ENCODE results near the gene KIAA1549.

The KIAA1549 gene

GRCh38 chr7:138879356-138879755, 101.8 kb downstream of the KIAA1549 start:
- DNase-seq, result no peak

DNA sequence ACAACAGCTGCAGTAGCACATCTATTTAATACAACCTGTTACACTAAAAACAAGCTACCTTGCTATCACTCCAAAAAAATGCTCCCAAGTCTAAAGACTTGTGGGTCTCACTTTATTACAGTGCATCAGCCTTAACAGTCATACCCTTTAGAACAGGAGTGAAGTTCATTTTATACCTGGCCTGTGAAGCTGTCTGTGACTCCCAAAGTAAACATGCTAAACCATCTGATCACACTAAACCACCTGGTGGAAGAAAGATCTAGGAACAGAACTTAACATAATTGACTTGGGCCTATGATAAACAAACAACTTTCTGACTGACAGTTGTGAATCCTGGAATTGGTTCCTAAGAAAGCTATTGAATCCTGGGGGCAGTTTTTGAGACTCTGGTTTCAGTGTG, 102.3 kb downstream of the KIAA1549 start:
- no peak for DNase-seq

- no peak for DNase-seq
Observed at GRCh38 chr7:138878051-138878450, 103.1 kb downstream of the KIAA1549 start.

DNA sequence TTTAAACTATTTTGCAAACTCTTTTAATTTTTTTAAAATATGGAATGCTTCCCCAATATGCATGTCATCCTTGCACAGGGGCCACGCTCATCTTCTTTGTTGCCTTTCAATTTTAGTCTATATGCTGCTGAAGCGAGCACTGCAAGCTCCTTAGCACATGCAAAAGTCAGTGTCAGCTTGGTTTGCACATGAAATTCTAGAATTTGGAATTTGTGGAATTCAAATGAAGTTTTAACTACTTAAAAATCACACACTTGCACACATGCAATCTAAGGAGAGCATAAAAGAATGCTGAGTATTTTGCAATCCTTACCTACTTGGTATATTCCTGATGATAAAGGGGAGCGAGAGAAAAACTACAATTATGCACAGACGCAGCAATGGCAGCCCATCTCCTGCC, 104.9 kb downstream of the KIAA1549 start:
- no peak for DNase-seq

DNA sequence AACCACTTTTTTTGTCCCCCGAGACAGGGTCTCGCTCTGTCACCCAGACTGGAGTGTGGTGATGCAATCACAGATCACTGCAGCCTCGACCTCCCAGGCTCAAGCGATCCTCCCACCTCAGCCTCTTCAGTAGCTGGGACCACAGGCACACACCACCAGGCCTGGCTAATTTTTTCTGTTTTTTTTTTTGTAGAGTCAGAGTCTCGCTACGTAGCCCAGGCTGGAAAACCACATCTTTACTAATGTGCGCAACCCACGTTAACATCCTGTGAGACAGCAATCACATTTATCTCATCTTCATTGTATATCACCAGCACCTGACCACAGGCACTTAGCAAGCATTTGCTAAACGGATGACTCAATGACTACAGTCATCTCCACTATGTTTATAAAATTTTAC, 105.4 kb downstream of the KIAA1549 start:
- DNase-seq, result no peak

GRCh38 chr7:138873220-138873892, 107.8 kb downstream of the KIAA1549 start:
- no peak for DNase-seq

DNA sequence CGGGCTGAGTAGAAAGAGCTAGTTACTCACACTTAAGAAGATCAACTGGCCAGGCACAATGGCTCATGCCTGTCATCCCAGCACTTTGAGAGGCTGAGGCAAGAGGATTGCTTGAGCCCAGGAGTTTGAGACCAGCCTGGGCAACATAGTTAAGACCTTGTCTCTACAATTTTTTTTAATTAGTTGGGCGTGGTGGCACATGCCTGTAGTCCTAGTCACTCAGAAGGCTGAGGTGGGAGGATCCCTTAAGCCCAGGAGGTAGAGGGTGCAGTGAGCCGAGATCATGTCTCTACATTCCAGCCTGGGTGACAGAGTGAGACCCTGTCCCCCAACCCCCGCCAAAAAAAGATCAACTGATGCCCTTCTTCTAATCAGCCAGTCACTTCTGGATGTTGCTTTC, 108.6 kb downstream of the KIAA1549 start:
- DNase-seq, result no peak

GRCh38 chr7:138871814-138872090, 109.4 kb downstream of the KIAA1549 start:
- DNase-seq, result no peak

GRCh38 chr7:138871065-138871813, 110.0 kb downstream of the KIAA1549 start:
- DNase-seq, result no peak

- DNase-seq, result no peak
Observed at GRCh38 chr7:138869353-138869752, 111.8 kb downstream of the KIAA1549 start.

- no peak for DNase-seq
Observed at GRCh38 chr7:138868711-138869110, 112.5 kb downstream of the KIAA1549 start.

- no peak for DNase-seq
Observed at GRCh38 chr7:138867744-138868143, 113.4 kb downstream of the KIAA1549 start.

GRCh38 chr7:138866353-138866752, 114.8 kb downstream of the KIAA1549 start:
- DNase-seq, result no peak

- DNase-seq, result no peak
Observed at GRCh38 chr7:138865843-138866242, 115.3 kb downstream of the KIAA1549 start.

- no peak for DNase-seq
Observed at GRCh38 chr7:138864667-138865066, 116.5 kb downstream of the KIAA1549 start.

DNA sequence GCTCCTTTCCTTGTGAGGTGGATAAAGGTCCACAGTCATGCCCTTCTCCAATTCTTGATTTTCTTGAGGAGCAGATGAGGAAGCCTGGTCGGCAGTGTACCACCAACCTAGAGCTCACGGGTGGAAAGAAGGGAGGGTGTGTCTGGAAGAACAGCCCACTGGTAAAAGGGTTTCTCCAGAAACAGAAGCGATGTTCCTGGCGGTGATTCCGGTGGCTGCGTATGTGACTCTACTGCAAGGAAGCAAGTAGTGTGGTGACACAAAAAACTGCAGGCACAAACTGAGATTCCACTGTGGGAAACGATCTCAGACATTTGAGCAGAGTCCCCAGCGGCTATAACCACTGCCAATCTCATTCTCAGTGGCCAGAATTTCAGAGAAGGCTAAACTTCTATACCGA, 117.3 kb downstream of the KIAA1549 start:
- DNase-seq, result no peak

DNA sequence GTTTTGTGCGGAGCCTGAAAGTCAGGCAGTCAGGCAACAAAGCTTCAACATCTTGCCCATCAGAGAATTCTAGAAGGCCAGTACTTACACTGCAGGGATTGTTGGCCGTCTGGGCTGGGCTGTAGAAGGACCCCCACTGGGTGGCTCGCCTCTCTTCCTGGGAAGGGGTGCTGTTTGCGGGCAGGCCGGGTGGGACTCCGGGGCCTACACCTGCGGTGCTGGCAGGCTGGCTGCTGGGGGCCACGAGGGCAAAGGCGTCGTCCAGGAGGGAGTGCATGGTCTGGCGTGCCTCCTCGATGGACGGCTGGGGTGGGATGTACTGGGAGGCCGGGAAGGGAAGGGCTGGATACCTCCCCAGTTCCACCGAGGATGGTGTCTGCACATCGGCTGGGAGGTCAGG, 120.1 kb downstream of the KIAA1549 start:
- DNase-seq, result no peak

GRCh38 chr7:138857728-138858127, 123.5 kb downstream of the KIAA1549 start:
- DNase-seq, result no peak

- no peak for DNase-seq
Observed at GRCh38 chr7:138854115-138854645, 127.0 kb downstream of the KIAA1549 start.

GRCh38 chr7:138853448-138853847, 127.7 kb downstream of the KIAA1549 start:
- no peak for DNase-seq

DNA sequence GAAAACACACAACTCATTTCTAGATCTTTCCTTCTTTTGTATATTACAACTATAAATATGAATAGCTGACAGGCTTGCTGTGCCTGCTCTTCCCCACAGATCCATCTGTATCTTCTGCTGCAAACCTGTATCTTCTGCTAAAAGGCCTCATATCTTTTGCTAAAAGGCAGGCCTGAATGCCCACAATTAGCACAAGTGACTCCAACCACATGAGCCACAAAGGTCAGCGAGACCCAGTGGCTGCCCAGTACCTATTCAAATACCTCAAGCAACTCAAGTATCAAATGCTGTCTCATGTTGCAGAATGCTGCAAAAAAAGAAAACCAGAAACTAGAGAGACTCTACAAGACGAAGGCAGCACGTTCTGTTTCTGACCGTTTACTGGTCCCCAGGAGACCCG, 128.7 kb downstream of the KIAA1549 start:
- no peak for DNase-seq

DNA sequence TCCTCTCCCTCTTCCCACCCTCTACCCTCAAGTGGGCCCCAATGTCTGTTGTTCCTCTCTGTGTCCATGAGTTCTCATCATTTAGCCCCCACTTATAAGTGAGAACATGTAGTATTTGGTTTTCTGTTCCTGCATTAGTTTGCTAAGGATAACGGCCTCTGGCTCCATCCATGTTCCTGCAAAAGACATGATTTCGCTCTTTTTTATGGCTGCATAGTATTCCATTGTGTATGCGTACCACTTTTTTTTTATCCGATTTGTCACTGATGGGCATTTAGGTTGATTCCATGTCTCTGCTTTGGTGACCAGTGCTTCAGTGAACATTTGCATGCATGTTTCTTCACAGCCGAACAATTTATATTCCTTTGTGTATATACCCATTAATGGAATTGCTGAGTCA, 131.5 kb downstream of the KIAA1549 start:
- no peak for DNase-seq

- no peak for DNase-seq
Observed at GRCh38 chr7:138848056-138848980, 132.9 kb downstream of the KIAA1549 start.

DNA sequence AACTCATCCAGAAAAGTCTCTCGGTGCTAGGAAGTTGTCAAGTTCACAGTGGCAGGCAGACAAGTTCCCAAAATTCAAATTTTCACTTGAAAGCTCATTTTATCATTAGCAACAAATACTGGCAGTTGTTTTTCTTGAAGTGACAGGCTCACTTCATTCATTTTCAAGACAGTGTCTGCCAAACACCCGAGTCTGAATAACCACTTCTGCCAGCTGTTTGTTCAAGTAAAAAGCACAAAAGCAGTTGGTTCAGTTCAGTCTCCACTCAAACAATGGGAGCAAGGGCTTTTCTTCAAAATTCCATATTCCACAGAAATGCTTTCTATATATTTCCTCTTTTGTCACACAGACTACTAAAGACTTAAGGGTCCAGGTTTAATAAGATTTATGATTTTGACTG, 135.5 kb downstream of the KIAA1549 start:
- DNase-seq, result no peak

All from femur (tissue), 1 donor.